A549 (cell line): ENCODE data around the gene RAD51B. TPM values are rescaled to one million over a fixed set of nuclear protein-coding genes. Genes with fewer than 3 reads are reported as not detected.

Experiments used
- ATAC-seq, 2 experiments: fragments of 200-7000 bp in 1 of 2; fragments of >200 bp in 1 of 2; cut with Nextera tagmentation in 1 of 2; cut with Tn5 transposase in 1 of 2; 3 replicates each; pipeline versions ENCODE4 v1.8.0 to v1.9.1; 2018 to 2020; ENCODE audit warnings: mild to moderate bottlenecking in 1 of 2, moderate library complexity in 1 of 2
- CTCF ChIA-PET: fragments of 300-600 bp; sonication (Branson Sonifier 250); formaldehyde crosslinking; extraction: SDS; loops from one replicate; lab custom pipeline; 2021; ENCODE audit warnings: antibody characterized with exemption, inconsistent platforms; lab: Yijun Ruan, JAX
- POLR2A ChIA-PET: fragments of 350-600 bp; formaldehyde crosslinking; extraction: SDS; loops from one replicate; lab custom pipeline; 2021; ENCODE audit warnings: antibody characterized with exemption, inconsistent platforms; lab: Yijun Ruan, JAX
- DNase-seq, 2 experiments: peaks; one replicate each; pipeline versions ENCODE4 v3.0.0 to v3.0.0-alpha.2; 2011 to 2016; ENCODE audit warnings: low read depth in 1 of 2, low spot score in 1 of 2
- FAIRE-seq: peaks from 2 replicates; lab custom pipeline; 2011; peaks lifted over from hg19 to GRCh38; lab: Jason Lieb, UNC
- H3K27ac ChIP-seq, 2 experiments: fragments of >200 bp; sonication (Bioruptor Twin); formaldehyde crosslinking; 3 replicates each; pipeline ENCODE4 v1.5.1; 2016 to 2017
- H3K4me1 ChIP-seq: fragments of >200 bp; sonication (Bioruptor Twin); formaldehyde crosslinking; 3 replicates; pipeline ENCODE4 v1.6.1; 2016
- H3K4me2 ChIP-seq: fragments of >200 bp; sonication (Bioruptor Twin); formaldehyde crosslinking; 3 replicates; pipeline ENCODE4 v1.6.1; 2016
- H3K4me3 ChIP-seq: fragments of >200 bp; sonication (Bioruptor Twin); formaldehyde crosslinking; 3 replicates; pipeline ENCODE4 v1.5.1; 2016
- H3K9me3 ChIP-seq: fragments of >200 bp; sonication (Bioruptor Twin); formaldehyde crosslinking; 3 replicates; pipeline ENCODE4 v1.6.1; 2016
- BCL3 ChIP-seq: fragments of >200 bp; sonication (Bioruptor Twin); formaldehyde crosslinking; IDR thresholded peaks from 3 replicates; pipeline ENCODE4 v1.6.1; 2016
- CEBPB ChIP-seq, 2 experiments: fragments of >200 bp in 1 of 2; sonication (Bioruptor Twin) in 1 of 2; formaldehyde crosslinking in 1 of 2; IDR thresholded peaks; 2 replicates each; pipeline ENCODE4 v1.6.1; 2012 to 2016
- CHD2 ChIP-seq: fragments of 150-350 bp; IDR thresholded peaks from 2 replicates; pipeline ENCODE4 v1.6.1; 2014; ENCODE audit warnings: low read length; ENCODE audit not compliant: partially characterized antibody
- CHD4 ChIP-seq: fragments of 200-600 bp; sonication (generic); IDR thresholded peaks from 2 replicates; pipeline ENCODE4 v1.6.1; 2016; ENCODE audit warnings: antibody characterized with exemption, mild to moderate bottlenecking, borderline replicate concordance
- EHF ChIP-seq: fragments of 250-450 bp; sonication (Bioruptor Pico); IDR thresholded peaks from 2 replicates; pipeline ENCODE4 v1.5.0; 2020; ENCODE audit warnings: mild to moderate bottlenecking
- EP300 ChIP-seq, 2 experiments: fragments of >200 bp; sonication (Bioruptor Twin); formaldehyde crosslinking; IDR thresholded peaks; 2 replicates in 1 of 2; 3 replicates in 1 of 2; pipeline ENCODE4 v1.6.1; 2016 to 2017
- FOSB ChIP-seq: fragments of 250-450 bp; sonication (Bioruptor Pico); IDR thresholded peaks from 2 replicates; pipeline ENCODE4 v1.5.0; 2020; ENCODE audit warnings: mild to moderate bottlenecking, moderate library complexity
- HDAC2 ChIP-seq: fragments of 200-600 bp; sonication (generic); IDR thresholded peaks from 2 replicates; pipeline ENCODE4 v1.6.1; 2016
- HOXA7 ChIP-seq: fragments of 250-450 bp; sonication (Bioruptor Pico); IDR thresholded peaks from 2 replicates; pipeline ENCODE4 v1.5.0; 2020; ENCODE audit warnings: mild to moderate bottlenecking, moderate library complexity
- JUNB ChIP-seq: fragments of >200 bp; sonication (Bioruptor Twin); formaldehyde crosslinking; IDR thresholded peaks from 2 replicates; pipeline ENCODE4 v1.6.1; 2016
- MYC ChIP-seq: IDR thresholded peaks from 2 replicates; pipeline ENCODE4 v1.6.1; 2012; ENCODE audit warnings: mild to moderate bottlenecking, inconsistent platforms, low read length, improper control_type of control experiment, borderline replicate concordance
- PBX3 ChIP-seq: IDR thresholded peaks from 2 replicates; pipeline ENCODE4 v1.6.1; 2012
- PHF8 ChIP-seq: fragments of 200-600 bp; sonication (generic); IDR thresholded peaks from 2 replicates; pipeline ENCODE4 v1.6.1; 2016; ENCODE audit warnings: low read depth, mild to moderate bottlenecking, antibody characterized with exemption, moderate library complexity, borderline replicate concordance
- POLR2AphosphoS2 ChIP-seq: conservative IDR thresholded peaks from 2 replicates; pipeline ENCODE4 v1.6.1; 2012; ENCODE audit warnings: low read length, improper control_type of control experiment, inconsistent platforms
- RFX5 ChIP-seq: fragments of 450-650 bp; IDR thresholded peaks from 2 replicates; pipeline ENCODE4 v1.7.1; 2014; ENCODE audit warnings: antibody characterized with exemption, mild to moderate bottlenecking, moderate library complexity
- RNF2 ChIP-seq: fragments of 200-600 bp; sonication (generic); IDR thresholded peaks from 2 replicates; pipeline ENCODE4 v1.6.1; 2016; ENCODE audit warnings: low read depth, mild to moderate bottlenecking, antibody characterized with exemption, moderate library complexity, borderline replicate concordance
- WGBS: methylation state at CpG from one replicate; pipeline ENCODE4 v1.1.6; 2017; ENCODE audit errors: missing lambda C conversion rate; 5-methylcytosine and 5-hydroxymethylcytosine counted together
- polyA plus RNA-seq, 4 experiments: library from polyadenylated mRNA; depleted of rRNA in 3 of 4; stranded (reverse); fragments of >200 nt; fragmentation: RNase III in 1 of 4; extraction: RNeasy Plus Mini Kit Qiagen cat#74134 plus additional on column Dnase treatment in 1 of 4; gene quantifications; 2 replicates in 3 of 4; 3 replicates in 1 of 4; pipeline ENCODE4 v1.2.3, GENCODE V29; 2011 to 2017
- TF ChIP-seq, protein P1 (sequence below): fragments of 250-450 bp; sonication (Bioruptor Pico); IDR thresholded peaks from 2 replicates; pipeline ENCODE4 v1.5.0; 2020; ENCODE audit warnings: low read depth, mild to moderate bottlenecking, moderate library complexity
- TF ChIP-seq, protein P2 (sequence below): fragments of >200 bp; sonication (Bioruptor Twin); formaldehyde crosslinking; IDR thresholded peaks from 3 replicates; pipeline ENCODE4 v1.5.1; 2016
- TF ChIP-seq, protein P3 (sequence below): fragments of 200-600 bp; sonication (generic); IDR thresholded peaks from 2 replicates; pipeline ENCODE4 v1.6.1; 2016; ENCODE audit warnings: antibody characterized with exemption, mild to moderate bottlenecking, moderate library complexity
- TF ChIP-seq, protein P4 (sequence below): fragments of 450-650 bp; IDR thresholded peaks from 2 replicates; pipeline ENCODE4 v1.6.1; 2014; ENCODE audit warnings: antibody characterized with exemption

The RAD51B gene
- polyA plus RNA-seq, 2 of the 4 experiments (the other 2 are of a cell fraction) = 7.2 to 10.8 TPM

GRCh38 chr14:68315081-68315480, 495.5 kb downstream of the RAD51B start:
- no peak overlapping the region for H3K4me3 ChIP-seq
- no peak for DNase-seq
- ChIA-PET POLR2A (no interaction called here), CTCF (interaction anchor here (1.3 to 2.3 kb wide), 3 partner anchors 7 to 13 kb away, joined by 3 to 8 read pairs (median 3); no protein-coding TSS in a partner anchor)
- H3K9me3 ChIP-seq = no peaks in the 10 kb centered on the region
- WGBS = 89% methylated on average over 3 of the region's 3 CpGs
- TF ChIP-seq, protein P1, sequence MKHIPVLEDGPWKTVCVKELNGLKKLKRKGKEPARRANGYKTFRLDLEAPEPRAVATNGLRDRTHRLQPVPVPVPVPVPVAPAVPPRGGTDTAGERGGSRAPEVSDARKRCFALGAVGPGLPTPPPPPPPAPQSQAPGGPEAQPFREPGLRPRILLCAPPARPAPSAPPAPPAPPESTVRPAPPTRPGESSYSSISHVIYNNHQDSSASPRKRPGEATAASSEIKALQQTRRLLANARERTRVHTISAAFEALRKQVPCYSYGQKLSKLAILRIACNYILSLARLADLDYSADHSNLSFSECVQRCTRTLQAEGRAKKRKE (CRISPR knock-in tag) = no peak
- TF ChIP-seq PHF8 = no peak
- no peak for TF ChIP-seq RNF2
- TF ChIP-seq EHF (CRISPR knock-in tag) = no peak
- TF ChIP-seq HOXA7 (CRISPR knock-in tag) = no peak
- no peak for TF ChIP-seq MYC
- no peak for TF ChIP-seq CHD4
- no peak for TF ChIP-seq EP300 (IDR thresholded peaks at IDR 0.05)
- TF ChIP-seq CHD2 = no peak
- TF ChIP-seq, protein P2, sequence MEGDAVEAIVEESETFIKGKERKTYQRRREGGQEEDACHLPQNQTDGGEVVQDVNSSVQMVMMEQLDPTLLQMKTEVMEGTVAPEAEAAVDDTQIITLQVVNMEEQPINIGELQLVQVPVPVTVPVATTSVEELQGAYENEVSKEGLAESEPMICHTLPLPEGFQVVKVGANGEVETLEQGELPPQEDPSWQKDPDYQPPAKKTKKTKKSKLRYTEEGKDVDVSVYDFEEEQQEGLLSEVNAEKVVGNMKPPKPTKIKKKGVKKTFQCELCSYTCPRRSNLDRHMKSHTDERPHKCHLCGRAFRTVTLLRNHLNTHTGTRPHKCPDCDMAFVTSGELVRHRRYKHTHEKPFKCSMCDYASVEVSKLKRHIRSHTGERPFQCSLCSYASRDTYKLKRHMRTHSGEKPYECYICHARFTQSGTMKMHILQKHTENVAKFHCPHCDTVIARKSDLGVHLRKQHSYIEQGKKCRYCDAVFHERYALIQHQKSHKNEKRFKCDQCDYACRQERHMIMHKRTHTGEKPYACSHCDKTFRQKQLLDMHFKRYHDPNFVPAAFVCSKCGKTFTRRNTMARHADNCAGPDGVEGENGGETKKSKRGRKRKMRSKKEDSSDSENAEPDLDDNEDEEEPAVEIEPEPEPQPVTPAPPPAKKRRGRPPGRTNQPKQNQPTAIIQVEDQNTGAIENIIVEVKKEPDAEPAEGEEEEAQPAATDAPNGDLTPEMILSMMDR = no peak
- no peak for TF ChIP-seq POLR2AphosphoS2
- TF ChIP-seq HDAC2 = no peak
- no peak for TF ChIP-seq CEBPB (IDR thresholded peaks at IDR 0.05)
- TF ChIP-seq PBX3 = no peak
- TF ChIP-seq, protein P3, sequence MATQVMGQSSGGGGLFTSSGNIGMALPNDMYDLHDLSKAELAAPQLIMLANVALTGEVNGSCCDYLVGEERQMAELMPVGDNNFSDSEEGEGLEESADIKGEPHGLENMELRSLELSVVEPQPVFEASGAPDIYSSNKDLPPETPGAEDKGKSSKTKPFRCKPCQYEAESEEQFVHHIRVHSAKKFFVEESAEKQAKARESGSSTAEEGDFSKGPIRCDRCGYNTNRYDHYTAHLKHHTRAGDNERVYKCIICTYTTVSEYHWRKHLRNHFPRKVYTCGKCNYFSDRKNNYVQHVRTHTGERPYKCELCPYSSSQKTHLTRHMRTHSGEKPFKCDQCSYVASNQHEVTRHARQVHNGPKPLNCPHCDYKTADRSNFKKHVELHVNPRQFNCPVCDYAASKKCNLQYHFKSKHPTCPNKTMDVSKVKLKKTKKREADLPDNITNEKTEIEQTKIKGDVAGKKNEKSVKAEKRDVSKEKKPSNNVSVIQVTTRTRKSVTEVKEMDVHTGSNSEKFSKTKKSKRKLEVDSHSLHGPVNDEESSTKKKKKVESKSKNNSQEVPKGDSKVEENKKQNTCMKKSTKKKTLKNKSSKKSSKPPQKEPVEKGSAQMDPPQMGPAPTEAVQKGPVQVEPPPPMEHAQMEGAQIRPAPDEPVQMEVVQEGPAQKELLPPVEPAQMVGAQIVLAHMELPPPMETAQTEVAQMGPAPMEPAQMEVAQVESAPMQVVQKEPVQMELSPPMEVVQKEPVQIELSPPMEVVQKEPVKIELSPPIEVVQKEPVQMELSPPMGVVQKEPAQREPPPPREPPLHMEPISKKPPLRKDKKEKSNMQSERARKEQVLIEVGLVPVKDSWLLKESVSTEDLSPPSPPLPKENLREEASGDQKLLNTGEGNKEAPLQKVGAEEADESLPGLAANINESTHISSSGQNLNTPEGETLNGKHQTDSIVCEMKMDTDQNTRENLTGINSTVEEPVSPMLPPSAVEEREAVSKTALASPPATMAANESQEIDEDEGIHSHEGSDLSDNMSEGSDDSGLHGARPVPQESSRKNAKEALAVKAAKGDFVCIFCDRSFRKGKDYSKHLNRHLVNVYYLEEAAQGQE = no peak
- TF ChIP-seq BCL3 = no peak
- no peak for TF ChIP-seq JUNB
- TF ChIP-seq, protein P4, sequence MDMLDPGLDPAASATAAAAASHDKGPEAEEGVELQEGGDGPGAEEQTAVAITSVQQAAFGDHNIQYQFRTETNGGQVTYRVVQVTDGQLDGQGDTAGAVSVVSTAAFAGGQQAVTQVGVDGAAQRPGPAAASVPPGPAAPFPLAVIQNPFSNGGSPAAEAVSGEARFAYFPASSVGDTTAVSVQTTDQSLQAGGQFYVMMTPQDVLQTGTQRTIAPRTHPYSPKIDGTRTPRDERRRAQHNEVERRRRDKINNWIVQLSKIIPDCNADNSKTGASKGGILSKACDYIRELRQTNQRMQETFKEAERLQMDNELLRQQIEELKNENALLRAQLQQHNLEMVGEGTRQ = no peak
- TF ChIP-seq FOSB = no peak
- no peak for TF ChIP-seq RFX5
- H3K4me1 ChIP-seq = peaks cover 4% of the 10 kb centered on the region; the same call in 1 of the 3 replicates
- ATAC-seq = no peak
- no peak overlapping the region for H3K4me2 ChIP-seq
- no peak for FAIRE-seq
- no peak overlapping the region for H3K27ac ChIP-seq
